Central memory CD4-positive, alpha-beta T cell (primary cell): Measurements from ENCODE around the gene RPS24.
"Not testable (repeated sequence)": the region's sequence is repeated elsewhere in the genome, so short reads cannot be mapped to it uniquely, and the experiment has no call there.

ENCODE experiments used
- DNase-seq: peaks from one replicate; pipeline ENCODE4 v3.0.0; 2022
- total RNA-seq, 3 experiments: gene quantifications; one replicate each; lab custom pipeline; 2026; lab: John Stamatoyannopoulos, UW

Gene RPS24
- total RNA-seq = 401 to 991 (median 702) reads per million in 3 experiments

- DNase-seq = peak; percentile 95
These were observed at the start of gene RPS24 for GRCh38 chr10:78033637-78034470. TSS of gene RPS24 (plus strand) at chr10:78033863. CDS start at chr10:78033902, 39 bp downstream.

GRCh38 chr10:77984986-77985385, 48.7 kb upstream of the RPS24 start:
- no peak for DNase-seq

- DNase-seq = no peak
These were observed 45.9 kb upstream of the RPS24 start for GRCh38 chr10:77987671-77988255.

- no peak for DNase-seq
These were observed 44.5 kb upstream of the RPS24 start for GRCh38 chr10:77989081-77989724.

GRCh38 chr10:77993620-77994019, 40.0 kb upstream of the RPS24 start:
- DNase-seq = no peak

- DNase-seq = not testable (repeated sequence)
These were observed 34.9 kb upstream of the RPS24 start for GRCh38 chr10:77998780-77999179.

GRCh38 chr10:78000206-78000605, 33.5 kb upstream of the RPS24 start:
- no peak for DNase-seq

GRCh38 chr10:78000956-78001472, 32.6 kb upstream of the RPS24 start:
- no peak for DNase-seq

- DNase-seq = no peak
These were observed 30.9 kb upstream of the RPS24 start for GRCh38 chr10:78002541-78003288.

GRCh38 chr10:78004215-78005026, 29.2 kb upstream of the RPS24 start:
- DNase-seq = no peak

GRCh38 chr10:78007172-78007571, 26.5 kb upstream of the RPS24 start:
- no peak for DNase-seq

GRCh38 chr10:78009662-78010061, 24.0 kb upstream of the RPS24 start:
- DNase-seq = no peak

GRCh38 chr10:78010278-78010677, 23.4 kb upstream of the RPS24 start:
- DNase-seq = no peak

- DNase-seq = no peak
These were observed 22.6 kb upstream of the RPS24 start for GRCh38 chr10:78011065-78011464.

GRCh38 chr10:78013564-78013963, 20.1 kb upstream of the RPS24 start:
- DNase-seq = no peak

- DNase-seq = no peak
These were observed 18.1 kb upstream of the RPS24 start for GRCh38 chr10:78015546-78015945.

GRCh38 chr10:78017856-78018255, 15.8 kb upstream of the RPS24 start:
- no peak for DNase-seq

- no peak for DNase-seq
These were observed 14.4 kb upstream of the RPS24 start for GRCh38 chr10:78019264-78019663.

GRCh38 chr10:78021201-78021600, 12.5 kb upstream of the RPS24 start:
- DNase-seq = no peak

GRCh38 chr10:78023741-78024140, 9.9 kb upstream of the RPS24 start:
- no peak for DNase-seq

GRCh38 chr10:78025685-78026364, 7.8 kb upstream of the RPS24 start:
- no peak for DNase-seq
